A673 (cell line): ENCODE results near the gene RAB7B.

Source experiments
- CTCF ChIP-seq: fragments of 300-800, 200-600 bp; sonication (generic); conservative IDR thresholded peaks from 2 replicates; pipeline ENCODE4 v1.5.1; 2017; ENCODE audit warnings: low read depth, mild to moderate bottlenecking, antibody characterized with exemption, low read length, moderate library complexity, mixed read lengths
- EZH2 ChIP-seq: fragments of 200-600 bp; sonication (generic); IDR thresholded peaks from 2 replicates; pipeline ENCODE4 v1.6.1; 2017; ENCODE audit warnings: borderline replicate concordance, low read depth, mild to moderate bottlenecking, mixed read lengths, antibody characterized with exemption, low read length; ENCODE audit not compliant: poor library complexity, severe bottlenecking

GRCh38 chr1:205974712-205975111 lies 28.5 kb downstream of the RAB7B start:
- no peak for TF ChIP-seq EZH2
- TF ChIP-seq CTCF = no peak
